PC-3 (cell line): ENCODE measurements around the gene MOK.

ENCODE experiments used
- EZH2 ChIP-seq: fragments of 300-600 bp; sonication (generic); IDR thresholded peaks from one replicate; pipeline ENCODE4 v1.6.1; 2017; ENCODE audit warnings: antibody characterized with exemption, mild to moderate bottlenecking, low read length; ENCODE audit not compliant: unreplicated experiment
- TF ChIP-seq, protein P1 (sequence below): fragments of 300-600 bp; sonication (generic); conservative IDR thresholded peaks from 2 replicates; pipeline ENCODE4 v1.5.1; 2017; ENCODE audit warnings: antibody characterized with exemption, low read depth, mild to moderate bottlenecking, low read length

DNA sequence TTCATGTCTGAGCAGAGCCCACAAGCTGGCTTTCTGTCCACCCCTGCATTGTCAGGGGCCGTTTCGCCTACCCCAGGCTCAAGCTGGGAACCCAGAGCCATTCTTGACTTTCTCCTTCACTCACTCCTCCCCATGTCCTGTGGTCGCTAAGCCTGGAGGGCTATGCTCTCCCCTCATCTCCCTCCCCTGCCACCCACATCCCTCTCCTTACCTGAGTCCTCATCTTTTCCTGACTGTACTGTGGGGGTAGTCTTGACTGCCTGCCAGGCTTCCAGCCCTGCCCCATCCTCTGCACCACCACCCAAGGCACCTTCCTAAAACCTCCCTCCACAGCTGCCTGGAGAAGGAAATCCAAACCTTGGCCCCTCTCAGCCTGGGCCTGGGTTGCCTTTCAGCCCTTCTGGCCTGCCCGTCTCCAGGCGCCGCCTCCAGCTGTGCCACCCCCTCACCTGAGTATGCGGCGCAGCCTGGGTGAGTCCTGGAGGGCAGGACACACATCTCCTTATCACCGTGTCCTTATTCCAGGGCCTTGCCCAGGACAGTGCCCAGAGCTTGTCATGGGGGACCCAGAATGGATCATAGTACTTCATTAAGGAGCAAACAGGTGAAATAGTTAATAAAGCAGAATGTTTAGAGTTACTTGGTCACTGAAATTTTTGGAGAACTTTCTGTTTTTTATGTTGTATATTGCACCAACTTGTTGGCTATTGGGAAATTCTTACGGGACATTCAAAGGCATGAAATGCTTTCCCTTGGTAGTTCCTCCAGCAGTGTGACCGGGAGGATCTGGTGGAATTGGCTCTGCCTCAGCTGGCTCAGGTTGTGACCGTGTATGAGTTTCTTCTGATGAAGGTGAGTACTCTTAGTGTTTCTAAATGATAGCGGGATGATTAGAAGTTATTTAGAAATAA is 29.1 kb upstream of the MOK start:
- TF ChIP-seq, protein P1, sequence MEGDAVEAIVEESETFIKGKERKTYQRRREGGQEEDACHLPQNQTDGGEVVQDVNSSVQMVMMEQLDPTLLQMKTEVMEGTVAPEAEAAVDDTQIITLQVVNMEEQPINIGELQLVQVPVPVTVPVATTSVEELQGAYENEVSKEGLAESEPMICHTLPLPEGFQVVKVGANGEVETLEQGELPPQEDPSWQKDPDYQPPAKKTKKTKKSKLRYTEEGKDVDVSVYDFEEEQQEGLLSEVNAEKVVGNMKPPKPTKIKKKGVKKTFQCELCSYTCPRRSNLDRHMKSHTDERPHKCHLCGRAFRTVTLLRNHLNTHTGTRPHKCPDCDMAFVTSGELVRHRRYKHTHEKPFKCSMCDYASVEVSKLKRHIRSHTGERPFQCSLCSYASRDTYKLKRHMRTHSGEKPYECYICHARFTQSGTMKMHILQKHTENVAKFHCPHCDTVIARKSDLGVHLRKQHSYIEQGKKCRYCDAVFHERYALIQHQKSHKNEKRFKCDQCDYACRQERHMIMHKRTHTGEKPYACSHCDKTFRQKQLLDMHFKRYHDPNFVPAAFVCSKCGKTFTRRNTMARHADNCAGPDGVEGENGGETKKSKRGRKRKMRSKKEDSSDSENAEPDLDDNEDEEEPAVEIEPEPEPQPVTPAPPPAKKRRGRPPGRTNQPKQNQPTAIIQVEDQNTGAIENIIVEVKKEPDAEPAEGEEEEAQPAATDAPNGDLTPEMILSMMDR, result no peak
- no peak for TF ChIP-seq EZH2
